IPS-18a (cell line): ENCODE data around the gene LCE1B.

Experiments used
- H3K27ac ChIP-seq: one replicate; pipeline ENCODE4 v1.5.1; 2013; ENCODE audit warnings: low read length
- H3K27me3 ChIP-seq: one replicate; pipeline ENCODE4 v1.6.1; 2013; ENCODE audit warnings: mild to moderate bottlenecking, low read length; ENCODE audit not compliant: control insufficient read depth, insufficient read depth
- H3K36me3 ChIP-seq: one replicate; pipeline ENCODE4 v1.6.1; 2013; ENCODE audit warnings: low read depth, low read length; ENCODE audit not compliant: control insufficient read depth
- H3K4me1 ChIP-seq: one replicate; pipeline ENCODE4 v1.6.1; 2013; ENCODE audit warnings: low read depth, low read length; ENCODE audit not compliant: control insufficient read depth
- H3K4me3 ChIP-seq: one replicate; pipeline ENCODE4 v1.5.1; 2013; ENCODE audit warnings: low read length
- H3K9ac ChIP-seq: one replicate; pipeline ENCODE4 v1.6.1; 2013; ENCODE audit warnings: mild to moderate bottlenecking, low read length, moderate library complexity
- H3K9me3 ChIP-seq: one replicate; pipeline ENCODE4 v1.6.1; 2013; ENCODE audit warnings: low read depth, low read length; ENCODE audit not compliant: control insufficient read depth

Gene LCE1B, protein sequence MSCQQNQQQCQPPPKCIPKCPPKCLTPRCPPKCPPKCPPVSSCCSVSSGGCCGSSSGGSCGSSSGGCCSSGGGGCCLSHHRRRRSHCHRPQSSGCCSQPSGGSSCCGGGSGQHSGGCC

DNA sequence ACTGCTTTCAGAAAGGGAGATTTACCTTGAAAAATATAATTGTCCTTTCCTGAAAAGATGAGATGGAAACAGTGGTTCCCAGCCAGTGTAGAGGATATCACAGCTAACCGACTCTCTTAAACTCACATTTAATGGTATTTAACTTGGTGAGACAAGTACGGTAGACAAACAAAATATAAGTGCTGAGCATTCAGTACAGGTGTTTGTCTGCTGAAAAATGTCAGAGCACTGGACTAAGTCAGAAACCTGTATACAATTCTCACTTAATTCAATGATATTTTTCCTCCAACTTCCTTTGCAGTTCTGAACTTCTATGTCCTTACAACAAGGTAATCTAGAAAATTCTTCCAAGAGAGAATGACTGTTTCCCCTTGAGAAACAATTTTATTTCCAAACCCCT is at the start of gene LCE1B:
Gene LCE1B (plus strand): TSS at position 301 of the 400 bp plus-strand sequence. CDS start 476 bp downstream, outside the sequence.
- Histone ChIP-seq H3K9ac (no peak within 1 kb of the TSS), H3K27ac (no peak within 1 kb of the TSS), H3K36me3 (no peaks in the 10 kb centered on the region), H3K9me3 (peaks cover 77% of the 10 kb centered on the region), H3K4me1 (no peaks in the 10 kb centered on the region), H3K27me3 (no peaks in the 10 kb centered on the region), H3K4me3 (no peak within 1 kb of the TSS)

- Histone ChIP-seq H3K9ac (no peak overlapping the region), H3K27ac (no peak overlapping the region), H3K9me3 (peaks cover 70% of the 10 kb centered on the region), H3K4me3 (no peak overlapping the region), H3K36me3 (no peaks in the 10 kb centered on the region), H3K27me3 (no peaks in the 10 kb centered on the region), H3K4me1 (no peaks in the 10 kb centered on the region)
Measured at GRCh38 chr1:152768847-152769533, 42.8 kb upstream of the LCE1B start.

GRCh38 chr1:152770411-152770810 is 41.4 kb upstream of the LCE1B start:
- Histone ChIP-seq H3K4me1 (no peaks in the 10 kb centered on the region), H3K36me3 (no peaks in the 10 kb centered on the region), H3K9me3 (peaks cover 68% of the 10 kb centered on the region), H3K27me3 (no peaks in the 10 kb centered on the region), H3K4me3 (no peak overlapping the region), H3K9ac (no peak overlapping the region), H3K27ac (no peak overlapping the region)

DNA sequence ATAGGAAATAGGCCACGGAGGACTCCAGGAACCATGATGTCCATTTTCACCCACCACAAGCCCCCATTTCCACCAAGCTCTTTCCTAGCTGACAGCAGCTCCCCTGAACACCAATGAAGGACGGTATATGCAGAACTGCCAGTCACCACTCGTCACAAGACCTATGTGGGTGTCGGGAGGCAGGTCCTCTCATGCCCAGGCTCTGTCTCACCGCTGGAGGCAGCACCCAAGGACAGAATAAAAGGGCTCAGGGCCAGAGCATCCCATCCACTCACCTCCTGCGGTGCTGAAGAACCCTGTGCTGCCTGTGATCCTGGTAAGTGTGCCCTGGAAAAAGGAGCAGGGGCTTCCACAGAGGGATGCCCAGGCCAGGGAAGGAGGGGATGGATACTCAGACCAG is 36.9 kb upstream of the LCE1B start, which contains the start of gene LCE1F:
Gene LCE1F (plus strand): TSS at position 266 of the 400 bp plus-strand sequence. CDS start 1,232 bp downstream, outside the sequence.
- Histone ChIP-seq H3K4me3 (no peak within 1 kb of the TSS), H3K4me1 (no peaks in the 10 kb centered on the region), H3K27me3 (no peaks in the 10 kb centered on the region), H3K36me3 (no peaks in the 10 kb centered on the region), H3K9ac (no peak within 1 kb of the TSS), H3K9me3 (peaks cover 65% of the 10 kb centered on the region), H3K27ac (no peak within 1 kb of the TSS)

- H3K4me1 ChIP-seq = no peaks in the 10 kb centered on the region
- no peak overlapping the region for H3K9ac ChIP-seq
- no peaks in the 10 kb centered on the region for H3K27me3 ChIP-seq
- no peak overlapping the region for H3K4me3 ChIP-seq
- peaks cover 60% of the 10 kb centered on the region for H3K9me3 ChIP-seq
- H3K27ac ChIP-seq = no peak overlapping the region
- no peaks in the 10 kb centered on the region for H3K36me3 ChIP-seq
Measured at GRCh38 chr1:152776361-152776760, 35.4 kb upstream of the LCE1B start.

- H3K27ac ChIP-seq = no peak overlapping the region
- no peaks in the 10 kb centered on the region for H3K4me1 ChIP-seq
- H3K36me3 ChIP-seq = no peaks in the 10 kb centered on the region
- no peak overlapping the region for H3K9ac ChIP-seq
- no peaks in the 10 kb centered on the region for H3K27me3 ChIP-seq
- peaks cover 63% of the 10 kb centered on the region for H3K9me3 ChIP-seq
- no peak overlapping the region for H3K4me3 ChIP-seq
Measured at GRCh38 chr1:152777510-152778137, 34.1 kb upstream of the LCE1B start.

DNA sequence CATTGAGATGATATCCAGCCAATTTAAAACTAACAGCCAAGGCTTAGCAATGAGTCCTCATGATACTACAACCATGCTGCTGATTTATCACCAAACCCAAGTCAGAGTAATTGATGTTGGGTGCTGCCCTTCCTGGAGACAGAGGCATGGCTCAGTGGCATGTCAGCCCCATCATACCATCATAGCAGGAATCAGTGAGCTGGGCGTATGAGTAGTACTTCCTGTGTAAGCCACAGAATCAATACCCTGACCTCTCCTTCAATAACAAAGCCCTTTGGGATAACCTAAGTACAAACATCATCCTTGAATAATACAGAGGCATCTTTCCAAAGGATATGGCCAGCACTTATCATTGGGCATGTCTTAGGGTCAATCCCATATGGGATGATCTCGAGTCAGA is 28.7 kb upstream of the LCE1B start:
- Histone ChIP-seq H3K27ac (no peak overlapping the region), H3K9ac (no peak overlapping the region), H3K4me1 (no peaks in the 10 kb centered on the region), H3K27me3 (no peaks in the 10 kb centered on the region), H3K36me3 (no peaks in the 10 kb centered on the region), H3K4me3 (no peak overlapping the region), H3K9me3 (peaks cover 64% of the 10 kb centered on the region)

GRCh38 chr1:152786077-152786476 is 25.7 kb upstream of the LCE1B start, which contains the start of gene LCE1E:
Gene LCE1E (plus strand): TSS chr1:152786257. CDS start chr1:152787300, 1,043 bp downstream.
- no peaks in the 10 kb centered on the region for H3K36me3 ChIP-seq
- H3K4me3 ChIP-seq = no peak within 1 kb of the TSS
- peaks cover 61% of the 10 kb centered on the region for H3K9me3 ChIP-seq
- H3K9ac ChIP-seq = no peak within 1 kb of the TSS
- H3K27me3 ChIP-seq = no peaks in the 10 kb centered on the region
- no peak within 1 kb of the TSS for H3K27ac ChIP-seq
- no peaks in the 10 kb centered on the region for H3K4me1 ChIP-seq

- Histone ChIP-seq H3K27me3 (no peaks in the 10 kb centered on the region), H3K9ac (no peak overlapping the region), H3K4me3 (no peak overlapping the region), H3K9me3 (peaks cover 69% of the 10 kb centered on the region), H3K4me1 (no peaks in the 10 kb centered on the region), H3K36me3 (no peaks in the 10 kb centered on the region), H3K27ac (no peak overlapping the region)
Measured at GRCh38 chr1:152795686-152796085, 16.1 kb upstream of the LCE1B start.

GRCh38 chr1:152796421-152796820 is 15.3 kb upstream of the LCE1B start, which contains the start of gene LCE1D:
Gene LCE1D (plus strand): TSS chr1:152796721. CDS start chr1:152797795, 1,074 bp downstream.
- Histone ChIP-seq H3K27me3 (no peaks in the 10 kb centered on the region), H3K4me1 (no peaks in the 10 kb centered on the region), H3K36me3 (no peaks in the 10 kb centered on the region), H3K9me3 (peaks cover 71% of the 10 kb centered on the region), H3K9ac (no peak within 1 kb of the TSS), H3K4me3 (no peak within 1 kb of the TSS), H3K27ac (no peak within 1 kb of the TSS)

GRCh38 chr1:152801333-152801732 is 10.4 kb upstream of the LCE1B start:
- Histone ChIP-seq H3K4me1 (no peaks in the 10 kb centered on the region), H3K27me3 (no peaks in the 10 kb centered on the region), H3K9me3 (peaks cover 75% of the 10 kb centered on the region), H3K9ac (no peak overlapping the region), H3K36me3 (no peaks in the 10 kb centered on the region), H3K27ac (no peak overlapping the region), H3K4me3 (no peak overlapping the region)
